T-helper 2 cell treated with Interferon-gamma antibody and Interleukin-4, amounts not matched to agents 100 ng/mL and 5 ng/mL, for 36 hours (primary cell): Measurements from ENCODE around the gene TSR1. TPM values are rescaled to one million over a fixed set of nuclear protein-coding genes. Genes with fewer than 3 reads are reported as not detected.

Experiments used
- intact Hi-C: fragments of 100-400 bp; cut with micrococcal nuclease; formaldehyde crosslinking; loops from one replicate; pipeline ENCODE4 v1.15.1; 2023
- total RNA-seq: library from RNA; stranded (reverse); gene quantifications from 2 replicates; pipeline ENCODE4 v1.2.3, GENCODE V29; 2022

The TSR1 gene
- total RNA-seq, 1 donor from 2014 or later, result 41.4 TPM

DNA sequence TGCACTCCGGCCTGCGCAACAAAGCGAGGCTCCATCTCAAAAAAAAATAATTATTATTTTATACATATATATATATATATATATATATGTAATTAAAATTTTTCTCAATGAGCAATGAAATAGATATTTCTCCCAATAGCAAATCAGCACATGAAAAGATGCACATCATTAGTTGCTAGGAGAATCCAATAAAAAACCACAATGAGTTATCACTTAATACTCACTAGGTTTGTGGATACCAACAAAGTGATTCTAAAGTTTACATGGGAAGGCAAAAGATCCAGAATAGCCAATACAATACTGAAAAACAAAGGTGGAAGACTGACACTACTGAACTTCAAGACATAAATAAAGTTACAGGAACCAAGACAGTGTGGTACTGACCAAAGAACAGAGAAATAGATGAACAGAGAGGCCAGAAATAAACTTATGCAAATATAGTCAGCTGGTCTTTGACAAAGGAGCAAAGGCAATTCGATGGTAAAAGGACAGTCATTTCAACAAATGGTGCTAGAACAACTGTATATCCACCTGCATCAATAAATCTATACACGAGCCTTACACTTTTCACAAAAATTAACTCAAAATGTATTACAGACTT lies 46.3 kb downstream of the TSR1 start:
- intact Hi-C loops, result no loop called here

DNA sequence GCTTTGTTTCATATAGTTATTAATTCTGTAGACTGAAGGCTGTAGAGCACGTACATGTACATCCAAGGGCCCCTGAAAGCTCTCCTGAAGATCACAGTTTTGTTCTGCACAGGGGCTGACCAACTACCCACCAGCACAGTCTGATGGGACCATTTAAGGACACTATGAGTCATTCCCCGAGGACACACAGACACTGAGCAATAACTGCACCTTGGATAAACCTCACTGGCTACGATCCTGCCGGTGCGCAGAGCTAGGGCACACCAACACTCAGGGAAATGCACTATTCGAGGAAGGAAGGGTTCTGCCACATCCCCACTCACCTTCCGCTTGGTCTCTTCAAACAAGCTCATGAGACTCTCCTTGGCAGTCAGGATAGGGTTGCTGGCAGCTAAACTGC lies 53.0 kb downstream of the TSR1 start:
- intact Hi-C loops, result no loop called here

DNA sequence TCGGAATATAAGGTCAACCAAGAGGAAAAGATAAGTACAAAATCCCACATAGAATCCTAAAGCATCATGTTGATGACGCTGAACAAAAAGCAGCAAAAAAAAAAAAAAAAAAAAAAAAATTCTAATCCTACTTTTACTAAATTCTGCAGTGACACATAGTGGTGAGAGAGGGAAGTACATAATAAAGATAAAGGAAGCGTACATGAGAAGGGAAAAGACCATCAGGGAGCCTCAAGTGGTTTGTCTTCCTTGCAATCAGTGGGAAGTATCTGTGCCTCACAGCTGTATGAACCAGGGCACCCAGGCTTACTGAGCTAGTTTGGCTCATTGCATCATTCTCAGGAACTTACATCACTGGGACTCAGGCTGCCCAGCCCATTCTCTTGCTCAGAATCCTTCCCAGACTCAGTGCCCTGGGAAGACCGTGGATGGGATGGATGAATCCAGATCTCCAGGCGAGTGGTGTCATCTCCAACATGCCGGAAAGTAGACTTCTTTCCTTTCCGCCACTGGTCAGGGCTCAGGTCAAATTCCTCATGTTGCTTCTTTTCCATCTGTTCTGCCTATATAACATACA lies 53.9 kb downstream of the TSR1 start:
- intact Hi-C loops, result loop anchor here (1.0 kb wide), 2 partner anchors 38 to 228 kb away; no protein-coding TSS in a partner anchor

DNA sequence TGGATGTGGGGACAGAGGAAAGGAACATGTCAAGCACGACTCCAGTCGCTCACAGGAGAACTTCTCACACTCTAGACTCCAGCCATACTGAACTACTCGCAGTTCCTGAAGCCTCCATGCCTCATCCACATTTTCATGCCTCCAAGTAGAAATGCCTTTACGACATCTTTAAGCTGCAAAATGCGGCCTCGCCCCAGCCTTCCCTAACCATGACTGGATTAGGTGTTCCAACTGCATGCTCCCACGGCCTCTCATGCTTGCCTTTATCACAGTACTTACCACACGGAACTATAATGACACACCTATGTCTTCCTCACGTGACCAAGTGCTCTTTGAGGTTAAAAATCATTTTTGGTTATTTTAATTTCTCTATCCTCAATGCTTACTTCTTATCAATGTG lies 56.5 kb downstream of the TSR1 start:
- intact Hi-C loops, result no loop called here

DNA sequence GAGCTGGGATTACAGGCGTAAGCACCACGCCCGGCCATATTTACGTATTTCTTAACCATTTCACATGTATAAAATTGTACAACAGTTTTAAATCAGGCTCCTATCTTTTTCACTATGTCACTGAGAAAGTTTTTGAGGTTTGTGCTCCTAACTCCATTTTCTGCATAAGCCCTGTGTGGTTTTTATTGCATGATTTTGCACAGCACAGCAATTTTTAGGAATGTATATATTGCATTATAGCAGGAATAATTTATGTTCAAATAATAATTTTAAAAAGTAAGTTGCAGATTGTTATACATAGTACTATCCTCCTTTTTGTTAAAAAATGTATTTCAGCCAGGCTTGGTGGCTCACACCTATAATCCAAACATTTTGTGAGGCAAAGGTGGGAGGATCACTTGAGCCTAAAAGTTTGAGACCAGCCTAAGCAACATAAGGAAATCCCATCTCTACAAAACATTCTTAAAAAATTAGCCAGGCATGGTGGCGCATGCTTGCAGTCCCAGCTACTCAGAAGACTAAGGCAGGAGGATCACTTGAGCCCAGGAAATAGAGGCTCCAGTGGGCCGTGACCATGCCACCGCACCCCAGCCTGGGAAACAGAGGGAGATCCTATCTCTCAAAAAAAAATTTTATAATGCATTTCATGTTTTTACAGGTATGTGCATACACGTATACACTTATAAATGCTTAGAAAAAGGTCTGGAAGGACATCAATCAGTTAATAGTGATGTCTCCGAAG lies 58.7 kb downstream of the TSR1 start:
- intact Hi-C loops, result no loop called here

DNA sequence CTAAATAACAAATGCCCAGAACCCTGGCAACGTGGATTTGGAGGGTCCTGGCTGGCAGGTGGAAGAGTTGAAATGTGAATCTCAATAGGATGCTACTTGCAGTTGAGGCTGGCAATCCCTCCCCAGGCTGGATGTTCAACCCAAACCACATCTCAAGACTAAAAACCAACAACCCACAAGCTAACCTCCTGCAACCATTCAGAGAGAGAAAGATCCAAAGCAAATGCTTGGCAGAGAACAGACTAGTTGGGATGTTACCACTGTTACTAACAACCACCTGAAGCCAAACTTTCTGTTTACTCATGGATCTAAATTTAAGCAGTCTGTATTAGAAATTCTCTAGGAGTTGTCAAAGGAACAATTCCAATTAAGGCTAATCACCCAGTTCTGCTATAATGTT lies 60.5 kb downstream of the TSR1 start:
- intact Hi-C loops, result loop anchor here (1.0 kb wide), 1 partner anchor 9 kb away; no protein-coding TSS in a partner anchor

DNA sequence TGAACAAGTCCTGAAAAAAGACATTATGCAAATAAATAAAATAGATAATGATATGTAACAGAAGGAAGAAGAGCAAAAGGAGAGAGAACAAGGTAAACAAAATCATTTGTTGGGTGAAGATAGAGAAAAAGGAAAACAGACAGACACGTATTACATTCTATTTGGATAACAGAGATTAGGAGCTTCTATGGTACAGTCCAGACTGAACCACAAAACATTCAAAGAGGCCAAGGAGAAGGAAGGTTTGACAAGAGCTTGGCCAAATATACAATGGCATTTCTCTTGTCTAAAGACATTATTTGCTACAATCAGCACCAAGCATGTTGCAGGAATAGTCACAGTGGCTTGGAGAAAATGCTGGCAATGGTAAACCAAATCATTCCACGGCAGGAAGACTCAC lies 61.8 kb downstream of the TSR1 start:
- intact Hi-C loops, result no loop called here

Other genes with a start within 250 kb of the TSR1 start
- 51.9 and 56.0 TPM in 2 replicates for gene SMG6, start 32.7 kb downstream of the TSR1 start, total RNA-seq
- gene SRR, start 32.5 kb downstream of the TSR1 start, total RNA-seq, result 16.9 and 20.7 TPM in 2 replicates
- gene SGSM2, start 1.0 kb upstream of the TSR1 start, total RNA-seq, result 52.4 and 57.2 TPM in 2 replicates
- gene MNT, start 64.6 kb upstream of the TSR1 start, total RNA-seq, result 27.8 and 32.5 TPM in 2 replicates
- gene METTL16, start 175.4 kb upstream of the TSR1 start, total RNA-seq, result 31.2 and 32.5 TPM in 2 replicates